Measurements from ENCODE around the gene SELENOW. TPM values are rescaled to one million over a fixed set of nuclear protein-coding genes. Genes with fewer than 3 reads are reported as not detected.

SELENOW gene
- total and polyA plus RNA-seq, 2 of the 8 experiments (the other 6 are each of a cell fraction or from before 2014, with no cell fraction given), result 371 to 588 TPM

DNA sequence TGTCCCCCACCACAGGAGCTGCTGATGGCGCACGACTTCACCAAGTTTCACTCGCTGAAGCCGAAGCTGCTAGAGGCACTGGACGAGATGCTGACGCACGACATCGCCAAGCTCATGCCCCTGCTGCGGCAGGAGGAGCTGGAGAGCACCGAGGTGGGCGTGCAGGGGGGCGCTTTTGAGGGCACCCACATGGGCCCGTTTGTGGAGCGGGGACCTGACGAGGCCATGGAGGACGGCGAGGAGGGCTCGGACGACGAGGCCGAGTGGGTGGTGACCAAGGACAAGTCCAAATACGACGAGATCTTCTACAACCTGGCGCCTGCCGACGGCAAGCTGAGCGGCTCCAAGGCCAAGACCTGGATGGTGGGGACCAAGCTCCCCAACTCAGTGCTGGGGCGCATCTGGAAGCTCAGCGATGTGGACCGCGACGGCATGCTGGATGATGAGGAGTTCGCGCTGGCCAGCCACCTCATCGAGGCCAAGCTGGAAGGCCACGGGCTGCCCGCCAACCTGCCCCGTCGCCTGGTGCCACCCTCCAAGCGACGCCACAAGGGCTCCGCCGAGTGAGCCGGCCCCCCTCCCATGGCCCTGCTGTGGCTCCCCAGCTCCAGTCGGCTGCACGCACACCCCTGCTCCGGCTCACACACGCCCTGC, 37.5 kb upstream of the SELENOW start:
- no peak overlapping the region for H3K27ac ChIP-seq (ENCODE audit: low read depth, low read length)
- H3K14ac ChIP-seq (ENCODE audit: insufficient read length), result no peak overlapping the region
- H3K9me3 ChIP-seq (ENCODE audit: insufficient read depth in 2 of 2, low read depth in 1 of 2, low read length in 1 of 2), result no peaks in the 10 kb centered on the region
- H3K4me2 ChIP-seq (ENCODE audit: insufficient read depth in 1 of 2, low read depth in 2 of 2, low read length in 2 of 2), result no peak overlapping the region
- H3K23ac ChIP-seq (ENCODE audit: insufficient read length), result no peak overlapping the region
- DNase-seq (ENCODE audit: low read depth in 1 of 2, low spot score in 2 of 2), result no peak
- peaks cover 0 to 3% of the 10 kb centered on the region in 2 experiments; a peak in 2 of 4 replicates for H3K79me2 ChIP-seq (ENCODE audit: control insufficient read depth in 1 of 2, insufficient read depth in 2 of 2, low read length in 2 of 2)
- FAIRE-seq, result no peak
- H2BK5ac ChIP-seq (ENCODE audit: low read depth, low read length), result no peak overlapping the region
- POLR2A ChIA-PET (ENCODE audit: partially characterized antibody), result interaction anchor here (0.6 to 1.7 kb wide), 7 partner anchors 11 to 960 kb away, joined by 3 to 10 read pairs (median 3); partner anchors contain the start of gene EHD2
- H3K79me1 ChIP-seq (ENCODE audit: low read depth, low read length), result no peaks in the 10 kb centered on the region
- no peak overlapping the region for H2BK120ac ChIP-seq (replicated peaks; ENCODE audit: low read depth, low read length)
- CTCF ChIA-PET (ENCODE audit: partially characterized antibody), result interaction anchor here (0.7 to 4.7 kb wide), 8 partner anchors 10 to 305 kb away, joined by 3 to 50 read pairs (median 7); partner anchors contain the start of gene EHD2
- H3K56ac ChIP-seq (replicated peaks; ENCODE audit: insufficient read length, low read depth, low read length), result no peak overlapping the region
- H2AK5ac ChIP-seq (ENCODE audit: low read depth, low read length), result no peak overlapping the region
- no peak overlapping the region for H4K5ac ChIP-seq (ENCODE audit: insufficient read length, low read depth, low read length)
- H3K36me3 ChIP-seq (ENCODE audit: control insufficient read depth in 2 of 4, insufficient read depth in 4 of 4, low read length in 3 of 4), result peaks cover 0 to 3% (median 0%) of the 10 kb centered on the region in 4 experiments; a peak in 1 of 8 replicates
- no peak overlapping the region for H3K9ac ChIP-seq (replicated peaks in 1 of 4; ENCODE audit: extremely low read depth in 1 of 4, low read depth in 3 of 4, low read length in 3 of 4)
- peak overlapping the region; percentile 51 for H4K8ac ChIP-seq (ENCODE audit: extremely low read depth, insufficient read depth, low read length)
- H2AFZ ChIP-seq (ENCODE audit: low read length), result no peak overlapping the region
- no peak overlapping the region for H3K4ac ChIP-seq (replicated peaks; ENCODE audit: insufficient read length, low read depth, low read length)
- no peaks in the 10 kb centered on the region for H3K27me3 ChIP-seq (replicated peaks in 1 of 4; ENCODE audit: control insufficient read depth in 3 of 4, extremely low read depth in 1 of 4, insufficient read depth in 3 of 4, low read length in 3 of 4)
- H3K4me3 ChIP-seq (ENCODE audit: extremely low read depth in 1 of 4, insufficient read depth in 2 of 4, low read depth in 3 of 4, low read length in 4 of 4), result no peak overlapping the region
- no peak overlapping the region for H2BK15ac ChIP-seq (ENCODE audit: low read length)
- no peak overlapping the region for H3K18ac ChIP-seq (ENCODE audit: extremely low read depth, low read length)
- H3K4me1 ChIP-seq (replicated peaks in 1 of 4; ENCODE audit: control insufficient read depth in 3 of 4, insufficient read depth in 4 of 4, low read length in 3 of 4), result peaks cover 0 to 10% (median 4%) of the 10 kb centered on the region in 4 experiments; a peak in 4 of 7 replicates
- H4K91ac ChIP-seq (replicated peaks; ENCODE audit: insufficient read length, low read length), result no peak overlapping the region
- H2BK20ac ChIP-seq (ENCODE audit: low read length), result no peak overlapping the region
- H4K20me1 ChIP-seq (replicated peaks in 1 of 2; ENCODE audit: control insufficient read depth in 1 of 2, insufficient read depth in 2 of 2, low read length in 2 of 2), result no peaks in the 10 kb centered on the region
- H2BK12ac ChIP-seq (ENCODE audit: low read depth, low read length), result no peak overlapping the region
- peaks cover 5% of the 10 kb centered on the region; the same call in 1 of the 2 replicates for H3K23me2 ChIP-seq (ENCODE audit: low read depth, low read length)
- 93% methylated on average over 48 of the region's 48 CpGs; no CpG with 5 or more reads in 1 of the 2 experiments for WGBS, 2 experiments (ENCODE audit: extremely low coverage in 1 of 2, insufficient coverage in 1 of 2, insufficient read length in 1 of 2, insufficient replicate concordance in 2 of 2, low coverage in 1 of 2, low lambda C conversion rate in 2 of 2, missing lambda C conversion rate in 1 of 2)
- TF ChIP-seq RFX5 (IDR thresholded peaks at IDR 0.05; ENCODE audit: borderline replicate concordance, low read depth, low read length) (no peak), KDM5A (IDR thresholded peaks at IDR 0.05; ENCODE audit: low read length) (no peak), NANOG (IDR thresholded peaks at IDR 0.05; ENCODE audit: insufficient read depth, low read depth, low read length, poor library complexity, severe bottlenecking) (no peak), FOSL1 (IDR thresholded peaks at IDR 0.05; ENCODE audit: insufficient read depth, low read depth, low read length) (no peak)
- TF ChIP-seq, protein P1, sequence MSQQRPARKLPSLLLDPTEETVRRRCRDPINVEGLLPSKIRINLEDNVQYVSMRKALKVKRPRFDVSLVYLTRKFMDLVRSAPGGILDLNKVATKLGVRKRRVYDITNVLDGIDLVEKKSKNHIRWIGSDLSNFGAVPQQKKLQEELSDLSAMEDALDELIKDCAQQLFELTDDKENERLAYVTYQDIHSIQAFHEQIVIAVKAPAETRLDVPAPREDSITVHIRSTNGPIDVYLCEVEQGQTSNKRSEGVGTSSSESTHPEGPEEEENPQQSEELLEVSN (IDR thresholded peaks at IDR 0.05), result no peak

All from H1 (cell line).